IMR-90 (cell line): Measurements from ENCODE around the gene IER5L. TPM values are rescaled to one million over a fixed set of nuclear protein-coding genes. Genes with fewer than 3 reads are reported as not detected.

Experiments
- ATAC-seq: fragments of 200-7000 bp; cut with Tn5 transposase; 2 replicates; pipeline ENCODE4 v1.9.1; 2020; ENCODE audit warnings: low read depth, mild to moderate bottlenecking, moderate library complexity
- BruUV-seq: library from RNA; stranded (reverse); fragments of 400-500 nt; replicated peaks from 2 replicates; lab custom pipeline; 2021; lab: Mats Ljungman, UMichigan
- CTCF ChIA-PET: fragments of 300-600 bp; formaldehyde crosslinking; extraction: SDS; loops from one replicate; lab custom pipeline; 2021; ENCODE audit warnings: antibody characterized with exemption; lab: Yijun Ruan, JAX
- POLR2A ChIA-PET: fragments of 300-600 bp; sonication (Branson Sonifier 250); formaldehyde crosslinking; loops from one replicate; lab custom pipeline; 2022; ENCODE audit warnings: antibody characterized with exemption; ENCODE audit not compliant: unreplicated experiment; lab: Charles Lee
- DNase-seq: peaks from one replicate; pipeline ENCODE4 v3.0.0; 2013
- H2AFZ ChIP-seq: replicated peaks from 2 replicates; pipeline ENCODE3; 2013; ENCODE audit warnings: low read length, mild to moderate bottlenecking; ENCODE audit not compliant: poor library complexity
- H2AK5ac ChIP-seq: 2 replicates; pipeline ENCODE4 v1.6.1; 2013; ENCODE audit warnings: low read depth, low read length, inconsistent platforms
- H2AK9ac ChIP-seq: replicated peaks from 2 replicates; pipeline ENCODE3; 2013; ENCODE audit warnings: mild to moderate bottlenecking, low read depth, low read length, moderate library complexity; ENCODE audit not compliant: poor library complexity
- H2BK120ac ChIP-seq: 2 replicates; pipeline ENCODE4 v1.6.1; 2013; ENCODE audit warnings: low read depth, low read length, inconsistent platforms
- H2BK15ac ChIP-seq: 3 replicates; pipeline ENCODE4 v1.6.1; 2013; ENCODE audit warnings: low read depth, low read length, inconsistent platforms
- H2BK20ac ChIP-seq: 2 replicates; pipeline ENCODE4 v1.6.1; 2013; ENCODE audit warnings: low read depth, mild to moderate bottlenecking, inconsistent platforms, low read length, moderate library complexity
- H2BK5ac ChIP-seq: 2 replicates; pipeline ENCODE4 v1.6.1; 2013; ENCODE audit warnings: mild to moderate bottlenecking, low read depth, low read length, inconsistent platforms; ENCODE audit not compliant: poor library complexity, severe bottlenecking
- H3K14ac ChIP-seq: replicated peaks from 2 replicates; pipeline ENCODE4 v1.6.1; 2013; ENCODE audit warnings: low read depth, low read length, inconsistent platforms
- H3K18ac ChIP-seq: 2 replicates; pipeline ENCODE4 v1.6.1; 2013; ENCODE audit warnings: low read depth, low read length, control low read depth
- H3K23ac ChIP-seq: 2 replicates; pipeline ENCODE4 v1.6.1; 2013; ENCODE audit warnings: low read depth, low read length, inconsistent platforms
- H3K27ac ChIP-seq: 2 replicates; pipeline ENCODE4 v1.5.1; 2013; ENCODE audit warnings: mild to moderate bottlenecking, control low read depth, low read length; ENCODE audit not compliant: insufficient read depth
- H3K27me3 ChIP-seq: 2 replicates; pipeline ENCODE4 v1.6.1; 2013; ENCODE audit warnings: low read length; ENCODE audit not compliant: control insufficient read depth, insufficient read depth
- H3K36me3 ChIP-seq: 2 replicates; pipeline ENCODE4 v1.6.1; 2013; ENCODE audit warnings: low read length, mixed read lengths; ENCODE audit not compliant: control insufficient read depth, insufficient read depth
- H3K4ac ChIP-seq: 2 replicates; pipeline ENCODE4 v1.6.1; 2013; ENCODE audit warnings: low read depth, low read length, inconsistent platforms
- H3K4me1 ChIP-seq: 2 replicates; pipeline ENCODE4 v1.6.1; 2013; ENCODE audit warnings: low read length, mixed read lengths; ENCODE audit not compliant: control insufficient read depth, insufficient read depth
- H3K4me2 ChIP-seq: 2 replicates; pipeline ENCODE4 v1.6.1; 2013; ENCODE audit warnings: low read depth, mild to moderate bottlenecking, control low read depth, low read length, moderate library complexity
- H3K4me3 ChIP-seq: 2 replicates; pipeline ENCODE4 v1.5.1; 2013; ENCODE audit warnings: low read depth, mild to moderate bottlenecking, control low read depth, low read length, moderate library complexity; ENCODE audit not compliant: insufficient read depth
- H3K56ac ChIP-seq: 2 replicates; pipeline ENCODE4 v1.6.1; 2013; ENCODE audit warnings: low read length, inconsistent platforms; ENCODE audit not compliant: insufficient read depth; ENCODE audit errors: extremely low read depth
- H3K79me1 ChIP-seq, 2 experiments: 2 replicates each; pipeline ENCODE4 v1.6.1; 2013; ENCODE audit warnings: low read length in 2 of 2, inconsistent platforms in 1 of 2, low read depth in 1 of 2
- H3K9ac ChIP-seq: 2 replicates; pipeline ENCODE4 v1.6.1; 2013; ENCODE audit warnings: low read depth, low read length, control low read depth
- H3K9me1 ChIP-seq: 2 replicates; pipeline ENCODE4 v1.6.1; 2013; ENCODE audit warnings: low read length, inconsistent platforms; ENCODE audit not compliant: insufficient read depth
- H3K9me3 ChIP-seq: 2 replicates; pipeline ENCODE4 v1.6.1; 2013; ENCODE audit warnings: low read length; ENCODE audit not compliant: control insufficient read depth, insufficient read depth
- H4K20me1 ChIP-seq: 2 replicates; pipeline ENCODE4 v1.6.1; 2013; ENCODE audit warnings: low read length, inconsistent platforms; ENCODE audit not compliant: insufficient read depth
- H4K5ac ChIP-seq: 2 replicates; pipeline ENCODE4 v1.6.1; 2013; ENCODE audit warnings: mild to moderate bottlenecking, low read depth, low read length, control low read depth
- H4K8ac ChIP-seq, 2 experiments: 2 replicates each; pipeline ENCODE4 v1.6.1; 2013; ENCODE audit warnings: low read depth in 2 of 2, low read length in 2 of 2, control low read depth in 1 of 2, inconsistent platforms in 1 of 2
- H4K91ac ChIP-seq: 2 replicates; pipeline ENCODE4 v1.6.1; 2013; ENCODE audit warnings: low read depth, low read length, inconsistent platforms; ENCODE audit not compliant: insufficient read depth
- BHLHE40 ChIP-seq: fragments of 150-350 bp; IDR thresholded peaks from 2 replicates; pipeline ENCODE4 v1.6.1; 2016; ENCODE audit warnings: mild to moderate bottlenecking, low read depth, low read length
- CEBPB ChIP-seq: IDR thresholded peaks from 2 replicates; pipeline ENCODE4 v1.6.1; 2012; ENCODE audit warnings: low read depth, low read length, improper control_type of control experiment
- CHD1 ChIP-seq: IDR thresholded peaks from 2 replicates; pipeline ENCODE4 v1.6.1; 2012; ENCODE audit warnings: low read depth, low read length, improper control_type of control experiment
- CTCF ChIP-seq: conservative IDR thresholded peaks from 2 replicates; pipeline ENCODE4 v1.5.1; 2012; ENCODE audit warnings: mild to moderate bottlenecking, low read depth, low read length, improper control_type of control experiment
- FOS ChIP-seq: fragments of 150-350 bp; IDR thresholded peaks from 2 replicates; pipeline ENCODE4 v1.6.1; 2016; ENCODE audit warnings: low read depth, low read length
- MAFK ChIP-seq: IDR thresholded peaks from 2 replicates; pipeline ENCODE4 v1.6.1; 2012; ENCODE audit warnings: low read depth, low read length, improper control_type of control experiment
- MAZ ChIP-seq: IDR thresholded peaks from 2 replicates; pipeline ENCODE4 v1.6.1; 2012; ENCODE audit warnings: low read depth, mild to moderate bottlenecking, low read length, improper control_type of control experiment, moderate library complexity, borderline replicate concordance
- MXI1 ChIP-seq: IDR thresholded peaks from 2 replicates; pipeline ENCODE4 v1.6.1; 2012; ENCODE audit warnings: low read depth, mild to moderate bottlenecking, low read length, moderate library complexity, borderline replicate concordance
- NFE2L2 ChIP-seq: fragments of 150-350 bp; IDR thresholded peaks from 2 replicates; pipeline ENCODE4 v1.6.1; 2016; ENCODE audit warnings: low read depth, mild to moderate bottlenecking, low read length
- POLR2A ChIP-seq: IDR thresholded peaks from 2 replicates; pipeline ENCODE4 v1.6.1; 2012; ENCODE audit warnings: mild to moderate bottlenecking, low read depth, low read length
- RAD21 ChIP-seq: IDR thresholded peaks from 2 replicates; pipeline ENCODE4 v1.6.1; 2012; ENCODE audit warnings: low read length, improper control_type of control experiment
- RCOR1 ChIP-seq: IDR thresholded peaks from 2 replicates; pipeline ENCODE4 v1.6.1; 2012; ENCODE audit warnings: mild to moderate bottlenecking, low read length, improper control_type of control experiment; ENCODE audit not compliant: insufficient replicate concordance
- RFX5 ChIP-seq: IDR thresholded peaks from 2 replicates; pipeline ENCODE4 v1.8.0; 2012; ENCODE audit warnings: low read depth, mild to moderate bottlenecking, low read length, moderate library complexity
- SMC3 ChIP-seq: fragments of 150-350 bp; IDR thresholded peaks from 2 replicates; pipeline ENCODE4 v1.6.1; 2016; ENCODE audit warnings: low read depth, mild to moderate bottlenecking, antibody characterized with exemption, low read length, moderate library complexity
- WGBS, 2 experiments: methylation state at CpG; one replicate each; pipeline versions ENCODE4 v1.1.5 to v1.1.7; 2013; ENCODE audit warnings: missing lambda C conversion rate in 2 of 2; ENCODE audit not compliant: insufficient read length in 1 of 2; ENCODE audit errors: extremely low coverage in 2 of 2; 5-methylcytosine and 5-hydroxymethylcytosine counted together
- dilution Hi-C: fragments of 300-500 bp; cut with HindIII; formaldehyde crosslinking; loops from one replicate; pipeline ENCODE4 v1.14.3; 2018; ENCODE audit warnings: low sequenced_read_pairs; ENCODE audit not compliant: unreplicated experiment
- in situ Hi-C: fragments of 300-500 bp; cut with MboI; formaldehyde crosslinking; loops from 3 replicates; pipeline ENCODE4 v1.14.3; 2019; ENCODE audit warnings: low sequenced_read_pairs, inconsistent platforms, mixed read lengths
- intact Hi-C: fragments of 100-400 bp; cut with micrococcal nuclease; formaldehyde crosslinking; loops from 2 replicates; pipeline ENCODE4 v1.10.0; 2022
- polyA plus RNA-seq, 3 experiments: library from polyadenylated mRNA; depleted of rRNA; stranded (reverse); fragments of >200 nt; gene quantifications; 2 replicates each; pipeline ENCODE4 v1.2.3, GENCODE V29; 2012; ENCODE audit warnings: low replicate concordance in 1 of 3
- total RNA-seq: library from RNA; depleted of rRNA; stranded (reverse); fragments of >200 nt; gene quantifications from 2 replicates; pipeline ENCODE4 v1.2.3, GENCODE V29; 2012
- TF ChIP-seq, protein P1 (sequence below): fragments of 150-350 bp; IDR thresholded peaks from 2 replicates; pipeline ENCODE4 v1.6.1; 2017; ENCODE audit warnings: mild to moderate bottlenecking, antibody characterized with exemption, low read length, low read depth
- TF ChIP-seq, protein P2 (sequence below): fragments of 150-350 bp; IDR thresholded peaks from 2 replicates; pipeline ENCODE4 v1.6.1; 2016; ENCODE audit warnings: low read depth, mild to moderate bottlenecking, low read length, moderate library complexity, borderline replicate concordance

Gene IER5L
- total and polyA plus RNA-seq, 2 of the 4 experiments (the other 2 are of a cell fraction): 12.5 to 13.4 TPM

DNA sequence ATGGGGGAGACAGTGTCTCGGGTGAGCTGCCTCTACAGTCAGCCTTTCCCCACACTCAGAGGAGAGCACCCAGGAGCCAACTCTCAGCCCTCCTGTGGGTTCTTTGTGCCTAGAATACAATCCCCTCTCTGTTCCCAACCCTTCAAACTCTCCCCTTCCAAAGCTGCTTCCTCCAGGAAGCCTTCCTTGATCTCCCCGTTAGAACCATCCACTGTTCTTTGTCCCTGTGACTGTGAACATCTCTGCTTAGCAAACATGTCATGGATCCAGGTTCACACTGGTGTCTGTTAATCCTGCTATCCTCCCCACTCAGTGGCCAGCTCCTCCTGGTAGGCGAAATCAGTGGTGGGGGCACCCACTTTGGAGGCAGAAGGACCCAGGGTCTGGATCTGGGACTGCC, 16.2 kb upstream of the IER5L start:
- DNase-seq (no peak), ATAC-seq (no peak)
- no peak overlapping the region for H3K56ac ChIP-seq
- no peak overlapping the region for H3K4me3 ChIP-seq
- no peak overlapping the region for H2BK20ac ChIP-seq
- in situ Hi-C loops: no loop called here
- H3K9me1 ChIP-seq: no peaks in the 10 kb centered on the region
- H4K20me1 ChIP-seq: no peaks in the 10 kb centered on the region
- no peak overlapping the region for H4K5ac ChIP-seq
- H2BK120ac ChIP-seq: no peak overlapping the region
- peaks cover 11% of the 10 kb centered on the region for H3K9me3 ChIP-seq
- ChIA-PET POLR2A (interaction anchor here (0.6 kb wide), 1 partner anchor 8 kb away, joined by 3 read pairs; no protein-coding TSS in a partner anchor), CTCF (no interaction called here)
- no peak overlapping the region for H2AK9ac ChIP-seq
- TF ChIP-seq RFX5 (no peak), POLR2A (no peak), MAFK (no peak), MXI1 (no peak), CHD1 (no peak), MAZ (no peak), NFE2L2 (no peak), CEBPB (no peak), RAD21 (no peak), CTCF (no peak), SMC3 (no peak), FOS (no peak), BHLHE40 (no peak), RCOR1 (no peak)
- TF ChIP-seq, protein P1, sequence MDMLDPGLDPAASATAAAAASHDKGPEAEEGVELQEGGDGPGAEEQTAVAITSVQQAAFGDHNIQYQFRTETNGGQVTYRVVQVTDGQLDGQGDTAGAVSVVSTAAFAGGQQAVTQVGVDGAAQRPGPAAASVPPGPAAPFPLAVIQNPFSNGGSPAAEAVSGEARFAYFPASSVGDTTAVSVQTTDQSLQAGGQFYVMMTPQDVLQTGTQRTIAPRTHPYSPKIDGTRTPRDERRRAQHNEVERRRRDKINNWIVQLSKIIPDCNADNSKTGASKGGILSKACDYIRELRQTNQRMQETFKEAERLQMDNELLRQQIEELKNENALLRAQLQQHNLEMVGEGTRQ: no peak
- TF ChIP-seq, protein P2, sequence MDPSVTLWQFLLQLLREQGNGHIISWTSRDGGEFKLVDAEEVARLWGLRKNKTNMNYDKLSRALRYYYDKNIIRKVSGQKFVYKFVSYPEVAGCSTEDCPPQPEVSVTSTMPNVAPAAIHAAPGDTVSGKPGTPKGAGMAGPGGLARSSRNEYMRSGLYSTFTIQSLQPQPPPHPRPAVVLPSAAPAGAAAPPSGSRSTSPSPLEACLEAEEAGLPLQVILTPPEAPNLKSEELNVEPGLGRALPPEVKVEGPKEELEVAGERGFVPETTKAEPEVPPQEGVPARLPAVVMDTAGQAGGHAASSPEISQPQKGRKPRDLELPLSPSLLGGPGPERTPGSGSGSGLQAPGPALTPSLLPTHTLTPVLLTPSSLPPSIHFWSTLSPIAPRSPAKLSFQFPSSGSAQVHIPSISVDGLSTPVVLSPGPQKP: no peak
- H2AK5ac ChIP-seq: no peak overlapping the region
- no peak overlapping the region for H3K9ac ChIP-seq
- no peak overlapping the region for H2AFZ ChIP-seq
- intact Hi-C loops: no loop called here
- BruUV-seq: no TSS peak
- no peak overlapping the region for H2BK15ac ChIP-seq
- no peak overlapping the region for H3K27ac ChIP-seq
- no peak overlapping the region for H3K14ac ChIP-seq
- no peak overlapping the region for H3K18ac ChIP-seq
- dilution Hi-C loops: no loop called here
- H3K4me2 ChIP-seq: no peak overlapping the region
- H4K8ac ChIP-seq: no peak overlapping the region
- H3K79me1 ChIP-seq: no peaks in the 10 kb centered on the region
- no peaks in the 10 kb centered on the region for H3K36me3 ChIP-seq
- peaks cover 12% of the 10 kb centered on the region for H3K27me3 ChIP-seq
- 50% methylated on average over 1 of the region's 3 CpGs; no CpG with 5 or more reads in 1 of the 2 experiments for WGBS, 2 experiments
- no peak overlapping the region for H3K23ac ChIP-seq
- H4K91ac ChIP-seq: no peak overlapping the region
- no peak overlapping the region for H3K4ac ChIP-seq
- H3K4me1 ChIP-seq: peaks cover 4% of the 10 kb centered on the region; the same call in 1 of the 2 replicates
- H2BK5ac ChIP-seq: no peak overlapping the region
